ENCODE results near the gene ZNF644.
"Not testable (repeated sequence)": the region's sequence is repeated elsewhere in the genome, so short reads cannot be mapped to it uniquely, and the experiment has no call there.

The ZNF644 gene

DNA sequence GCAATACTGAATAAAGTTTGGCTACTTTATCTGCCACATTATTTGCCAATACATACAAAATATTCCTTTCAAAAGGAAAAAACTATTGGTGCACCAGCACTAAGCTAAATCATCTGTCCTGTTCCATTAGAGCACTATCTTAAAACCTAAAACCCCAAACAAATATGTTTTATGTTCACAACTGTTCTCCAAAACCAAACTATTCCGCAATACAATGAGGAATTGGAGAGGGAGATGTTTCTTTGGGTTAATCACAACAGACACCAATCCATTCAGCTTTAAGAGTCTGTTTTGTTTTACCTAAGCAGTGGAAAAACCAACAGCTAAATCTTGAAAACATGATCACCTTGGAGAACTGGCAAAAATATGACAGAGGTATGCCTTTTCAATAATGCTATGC, 85.1 kb downstream of the ZNF644 start:
- Mint-ChIP-seq H3K36me3 (peaks cover 57% of the 10 kb centered on the region), H3K4me3 (no peak overlapping the region), H3K27ac (no peak overlapping the region), H3K4me1 (peaks cover 86% of the 10 kb centered on the region), H3K9me3 (peaks cover 9% of the 10 kb centered on the region), H3K27me3 (no peaks in the 10 kb centered on the region)

DNA sequence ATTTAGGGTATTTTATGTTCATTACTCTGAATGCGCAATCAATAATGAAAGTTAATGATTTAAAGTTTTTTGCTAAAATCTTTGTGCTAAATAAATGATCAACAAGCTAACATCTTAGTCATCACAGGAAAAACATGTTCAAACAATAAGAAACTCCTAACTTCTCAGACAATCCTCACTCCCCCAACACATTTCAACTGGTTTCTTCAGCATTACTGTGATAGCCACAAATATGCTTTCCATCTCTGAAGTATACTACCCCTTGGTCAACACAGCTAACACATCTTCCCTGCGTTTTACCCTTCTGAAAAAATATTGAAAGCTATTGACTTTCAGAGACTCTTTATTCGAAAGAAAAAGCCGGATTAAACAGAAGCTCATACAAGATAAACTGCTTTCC, 85.8 kb downstream of the ZNF644 start:
- H3K4me1 Mint-ChIP-seq, result peaks cover 93% of the 10 kb centered on the region
- no peaks in the 10 kb centered on the region for H3K27me3 Mint-ChIP-seq
- H3K36me3 Mint-ChIP-seq, result peaks cover 57% of the 10 kb centered on the region
- peak overlapping the region; percentile 59 for H3K27ac Mint-ChIP-seq
- peaks cover 9% of the 10 kb centered on the region for H3K9me3 Mint-ChIP-seq
- no peak overlapping the region for H3K4me3 Mint-ChIP-seq

DNA sequence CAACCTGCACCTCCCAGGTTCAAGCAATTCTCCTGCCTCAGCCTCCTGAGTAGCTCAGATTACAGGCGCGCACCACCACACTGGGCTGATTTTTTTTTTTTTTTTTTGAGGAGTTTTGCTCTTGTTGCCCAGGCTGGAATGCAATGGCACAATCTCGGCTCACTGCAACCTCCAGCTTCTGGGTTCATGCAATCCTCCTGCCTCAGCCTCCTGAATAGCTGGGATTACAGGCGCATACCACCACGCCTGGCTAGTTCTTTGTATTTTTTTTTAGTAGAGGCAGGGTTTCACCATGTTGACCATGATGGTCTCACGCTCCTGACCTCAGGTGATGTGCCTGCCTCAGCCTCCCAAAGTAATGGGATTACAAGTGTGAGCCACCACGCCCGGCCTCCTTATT, 93.6 kb downstream of the ZNF644 start:
- H3K9me3 Mint-ChIP-seq, H3K27me3 Mint-ChIP-seq, H3K27ac Mint-ChIP-seq, H3K4me3 Mint-ChIP-seq: not testable (repeated sequence)
- Mint-ChIP-seq H3K4me1 (peaks cover 90% of the 10 kb centered on the region), H3K36me3 (peaks cover 25% of the 10 kb centered on the region)

GRCh38 chr1:90927674-90928073, 94.2 kb downstream of the ZNF644 start:
- not testable (repeated sequence) for H3K27me3 Mint-ChIP-seq, H3K27ac Mint-ChIP-seq, H3K4me3 Mint-ChIP-seq, H3K9me3 Mint-ChIP-seq
- H3K36me3 Mint-ChIP-seq, result peaks cover 23% of the 10 kb centered on the region
- peaks cover 90% of the 10 kb centered on the region for H3K4me1 Mint-ChIP-seq

DNA sequence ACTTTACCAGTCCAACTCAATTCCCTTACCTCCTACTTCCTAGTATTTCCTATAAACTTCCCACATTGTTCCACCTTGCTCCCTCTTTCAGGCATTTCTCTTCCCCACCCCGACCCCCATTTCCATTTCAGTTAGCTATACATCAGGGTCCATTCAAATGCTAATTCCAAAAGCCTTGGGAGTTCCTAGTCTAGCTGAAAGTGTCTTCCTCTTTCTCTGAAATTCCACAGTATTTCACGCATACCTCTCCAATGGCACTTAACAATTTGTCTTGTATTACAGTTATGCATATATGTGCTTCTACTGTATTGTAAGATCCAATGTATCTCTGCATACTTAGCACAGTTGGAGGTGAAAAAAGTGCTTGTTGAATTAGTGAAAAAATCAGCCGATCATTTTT, 94.9 kb downstream of the ZNF644 start:
- Mint-ChIP-seq H3K4me3 (no peak overlapping the region), H3K27ac (no peak overlapping the region), H3K36me3 (peaks cover 23% of the 10 kb centered on the region), H3K27me3 (no peaks in the 10 kb centered on the region), H3K4me1 (peaks cover 90% of the 10 kb centered on the region), H3K9me3 (no peaks in the 10 kb centered on the region)

GRCh38 chr1:90925928-90926869, 95.6 kb downstream of the ZNF644 start:
- Mint-ChIP-seq H3K4me1 (peaks cover 90% of the 10 kb centered on the region), H3K4me3 (peak overlapping the region; percentile 27), H3K27ac (peak overlapping the region; percentile 15), H3K36me3 (peaks cover 23% of the 10 kb centered on the region), H3K27me3 (no peaks in the 10 kb centered on the region), H3K9me3 (no peaks in the 10 kb centered on the region)

- H3K4me3 Mint-ChIP-seq, result peak overlapping the region; percentile 9
- peaks cover 20% of the 10 kb centered on the region for H3K36me3 Mint-ChIP-seq
- H3K27ac Mint-ChIP-seq, result no peak overlapping the region
- no peaks in the 10 kb centered on the region for H3K9me3 Mint-ChIP-seq
- H3K4me1 Mint-ChIP-seq, result peaks cover 90% of the 10 kb centered on the region
- no peaks in the 10 kb centered on the region for H3K27me3 Mint-ChIP-seq
These were observed 96.9 kb downstream of the ZNF644 start for GRCh38 chr1:90924982-90925381.

- no peaks in the 10 kb centered on the region for H3K9me3 Mint-ChIP-seq
- H3K4me1 Mint-ChIP-seq, result peaks cover 92% of the 10 kb centered on the region
- H3K27me3 Mint-ChIP-seq, result no peaks in the 10 kb centered on the region
- H3K4me3 Mint-ChIP-seq, result no peak overlapping the region
- peaks cover 14% of the 10 kb centered on the region for H3K36me3 Mint-ChIP-seq
- no peak overlapping the region for H3K27ac Mint-ChIP-seq
These were observed 98.8 kb downstream of the ZNF644 start for GRCh38 chr1:90922996-90923395.

- peaks cover 89% of the 10 kb centered on the region for H3K4me1 Mint-ChIP-seq
- no peak overlapping the region for H3K4me3 Mint-ChIP-seq
- H3K36me3 Mint-ChIP-seq, result peaks cover 18% of the 10 kb centered on the region
- no peaks in the 10 kb centered on the region for H3K9me3 Mint-ChIP-seq
- no peaks in the 10 kb centered on the region for H3K27me3 Mint-ChIP-seq
- H3K27ac Mint-ChIP-seq, result peak overlapping the region; percentile 1
These were observed 99.6 kb downstream of the ZNF644 start for GRCh38 chr1:90922202-90922601.

DNA sequence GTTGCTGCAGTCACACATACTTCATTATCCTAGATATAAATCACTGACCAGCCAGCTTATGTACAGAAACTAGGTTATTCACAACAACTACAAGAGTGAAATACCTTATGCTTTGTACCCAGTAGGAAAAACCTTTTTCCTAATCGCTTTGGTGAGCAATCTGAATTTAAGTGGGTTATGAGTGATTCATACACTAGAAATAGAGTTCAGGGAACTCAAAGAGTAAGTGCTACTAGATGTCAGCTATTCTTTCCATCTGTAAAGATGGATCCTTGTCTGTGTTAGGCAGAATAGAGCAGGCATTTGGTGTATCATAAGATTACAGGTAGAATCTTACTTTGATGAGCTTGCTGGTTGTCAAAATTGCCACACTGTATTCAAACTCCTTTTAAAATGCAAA, 101.9 kb downstream of the ZNF644 start:
- Mint-ChIP-seq H3K27me3 (no peaks in the 10 kb centered on the region), H3K9me3 (no peaks in the 10 kb centered on the region), H3K4me1 (peaks cover 68% of the 10 kb centered on the region), H3K36me3 (peaks cover 13% of the 10 kb centered on the region), H3K4me3 (peak overlapping the region; percentile 40), H3K27ac (peak overlapping the region; percentile 69)

DNA sequence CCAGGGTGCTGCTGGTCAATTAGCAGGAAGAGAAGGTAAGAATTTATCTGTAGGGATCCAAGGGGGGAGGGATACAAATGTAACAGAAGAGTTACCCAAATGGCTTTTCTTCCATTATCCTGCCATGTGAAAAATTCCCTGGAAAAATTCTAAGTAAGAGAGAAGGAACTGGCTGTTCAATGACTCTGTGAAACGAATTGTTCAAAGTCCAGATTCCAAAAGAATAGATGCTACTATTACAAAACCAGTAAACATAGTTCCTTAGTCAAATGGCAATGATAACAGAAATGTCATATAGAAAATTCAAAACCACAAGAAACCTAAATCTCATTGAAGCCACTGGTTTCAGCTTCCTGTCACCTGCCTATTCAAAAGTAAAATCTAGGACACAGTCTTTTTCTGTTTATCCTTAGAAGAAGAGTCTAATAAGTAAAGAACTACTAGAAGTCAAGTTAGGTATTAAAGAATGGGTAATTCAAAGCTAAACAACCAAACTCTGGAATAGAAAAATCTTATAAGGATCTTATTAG, 102.6 kb downstream of the ZNF644 start:
- Mint-ChIP-seq H3K4me1 (peaks cover 62% of the 10 kb centered on the region), H3K36me3 (peaks cover 13% of the 10 kb centered on the region), H3K27me3 (no peaks in the 10 kb centered on the region), H3K27ac (no peak overlapping the region), H3K9me3 (no peaks in the 10 kb centered on the region), H3K4me3 (no peak overlapping the region)

DNA sequence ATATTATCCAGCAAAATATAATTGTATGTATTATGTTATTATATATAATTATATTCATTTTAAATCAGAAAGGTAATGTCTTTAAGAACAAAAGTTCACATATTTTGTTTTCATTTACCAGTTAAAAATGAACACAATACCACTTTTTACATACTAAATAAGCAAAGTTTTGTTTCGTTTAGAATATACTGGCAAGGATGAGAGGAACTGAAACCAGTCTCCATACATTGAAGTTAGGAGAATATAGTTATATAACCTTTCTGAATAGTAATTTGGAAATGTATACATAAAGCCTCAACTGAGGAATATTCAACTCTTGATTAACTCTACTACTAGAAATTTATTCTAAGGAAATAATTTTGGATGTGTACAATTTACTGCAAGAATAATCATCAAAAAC, 110.5 kb downstream of the ZNF644 start:
- Mint-ChIP-seq H3K4me3 (no peak overlapping the region), H3K27ac (no peak overlapping the region), H3K27me3 (no peaks in the 10 kb centered on the region), H3K4me1 (peaks cover 11% of the 10 kb centered on the region), H3K9me3 (no peaks in the 10 kb centered on the region), H3K36me3 (peaks cover 21% of the 10 kb centered on the region)

DNA sequence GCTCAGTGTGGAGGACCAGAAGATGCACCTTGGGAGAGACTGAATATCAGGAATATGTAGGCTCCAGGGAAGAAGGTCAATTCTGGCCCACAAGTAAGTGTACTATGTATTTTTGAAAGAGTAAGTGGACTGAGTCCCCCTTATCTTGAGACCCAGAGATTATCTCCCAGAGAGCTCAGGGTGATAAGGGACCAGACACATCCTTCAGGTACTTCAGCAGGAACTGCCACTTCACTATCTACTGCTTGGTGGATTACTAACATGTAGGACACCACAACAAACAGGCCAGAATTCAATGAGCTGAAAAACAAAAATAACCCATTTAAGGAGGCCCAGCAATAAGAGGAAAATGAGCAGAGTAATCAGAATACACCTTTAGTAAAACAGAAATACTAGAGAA, 119.2 kb downstream of the ZNF644 start:
- no peak overlapping the region for H3K27ac Mint-ChIP-seq

DNA sequence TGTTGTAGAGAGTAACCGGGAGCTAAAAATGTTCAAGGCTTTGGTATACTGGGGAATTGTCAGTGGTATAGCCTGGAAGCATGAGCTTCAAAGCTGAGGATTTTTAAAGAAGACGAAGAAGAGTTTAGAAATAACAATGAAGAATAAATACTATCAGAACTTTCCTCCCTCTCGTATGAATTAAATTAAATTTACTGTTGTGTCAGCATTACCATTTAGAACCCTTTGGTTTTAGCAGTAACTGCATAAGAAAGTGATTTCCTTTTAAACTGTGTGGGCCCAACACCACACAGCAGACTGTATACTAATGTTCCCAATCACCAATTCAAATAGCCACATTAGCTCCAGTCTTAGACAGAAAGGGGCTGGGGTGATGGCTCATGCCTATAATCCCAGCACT, 122.6 kb downstream of the ZNF644 start:
- H3K27me3 Mint-ChIP-seq, result no peaks in the 10 kb centered on the region
- peaks cover 49% of the 10 kb centered on the region for H3K36me3 Mint-ChIP-seq
- H3K9me3 Mint-ChIP-seq, result peaks cover 6% of the 10 kb centered on the region
- H3K4me1 Mint-ChIP-seq, result peaks cover 25% of the 10 kb centered on the region
- no peak overlapping the region for H3K27ac Mint-ChIP-seq
- no peak overlapping the region for H3K4me3 Mint-ChIP-seq

More for the DNA sequence above, 119.2 kb downstream of the ZNF644 start:
- Mint-ChIP-seq H3K4me1 (peaks cover 28% of the 10 kb centered on the region), H3K36me3 (peaks cover 47% of the 10 kb centered on the region), H3K27me3 (no peaks in the 10 kb centered on the region), H3K4me3 (no peak overlapping the region), H3K9me3 (no peaks in the 10 kb centered on the region)

- not testable (repeated sequence) for H3K4me1 Mint-ChIP-seq, H3K9me3 Mint-ChIP-seq, H3K27ac Mint-ChIP-seq, H3K27me3 Mint-ChIP-seq, H3K4me3 Mint-ChIP-seq
- peaks cover 22% of the 10 kb centered on the region for H3K36me3 Mint-ChIP-seq
These were observed 128.2 kb downstream of the ZNF644 start for GRCh38 chr1:90893679-90894078.

GRCh38 chr1:90892884-90893283, 129.0 kb downstream of the ZNF644 start:
- H3K36me3 Mint-ChIP-seq, result peaks cover 17% of the 10 kb centered on the region
- H3K4me1 Mint-ChIP-seq, H3K4me3 Mint-ChIP-seq, H3K27ac Mint-ChIP-seq, H3K9me3 Mint-ChIP-seq, H3K27me3 Mint-ChIP-seq: not testable (repeated sequence)

Measured in activated naive CD4-positive, alpha-beta T cell treated with anti-CD3 and anti-CD28 coated beads, Interleukin-2, amount 50 U/mL, for 24 hours (primary cell).